ENCODE results near the gene PLTP.
"Not testable (repeated sequence)": the region's sequence is repeated elsewhere in the genome, so short reads cannot be mapped to it uniquely, and the experiment has no call there.

Gene PLTP

DNA sequence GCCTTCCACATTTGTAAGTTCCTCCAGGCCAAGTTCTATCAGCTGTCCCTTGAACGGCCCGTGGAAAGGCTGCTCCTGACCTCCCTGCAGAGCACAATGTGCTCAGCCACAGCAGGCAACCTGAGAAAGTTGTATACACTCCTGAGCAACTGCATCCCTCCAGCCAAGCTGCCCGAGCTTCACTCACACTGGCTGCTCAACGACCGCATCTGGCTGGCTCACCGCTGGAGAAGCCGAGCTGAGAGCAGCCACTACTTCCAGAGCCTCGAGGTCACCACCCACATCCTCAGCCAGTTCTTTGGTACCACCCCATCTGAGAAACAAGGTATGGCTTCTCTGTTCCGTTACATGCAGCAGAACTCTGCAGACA is 28.9 kb downstream of the PLTP start:
- H3K4me3 ChIP-seq (ENCODE audit: low read depth, low read length) = no peak overlapping the region
- in situ Hi-C loops (cut with HindIII; ENCODE audit: low sequenced_read_pairs) = no loop called here
- TF ChIP-seq, protein P1, sequence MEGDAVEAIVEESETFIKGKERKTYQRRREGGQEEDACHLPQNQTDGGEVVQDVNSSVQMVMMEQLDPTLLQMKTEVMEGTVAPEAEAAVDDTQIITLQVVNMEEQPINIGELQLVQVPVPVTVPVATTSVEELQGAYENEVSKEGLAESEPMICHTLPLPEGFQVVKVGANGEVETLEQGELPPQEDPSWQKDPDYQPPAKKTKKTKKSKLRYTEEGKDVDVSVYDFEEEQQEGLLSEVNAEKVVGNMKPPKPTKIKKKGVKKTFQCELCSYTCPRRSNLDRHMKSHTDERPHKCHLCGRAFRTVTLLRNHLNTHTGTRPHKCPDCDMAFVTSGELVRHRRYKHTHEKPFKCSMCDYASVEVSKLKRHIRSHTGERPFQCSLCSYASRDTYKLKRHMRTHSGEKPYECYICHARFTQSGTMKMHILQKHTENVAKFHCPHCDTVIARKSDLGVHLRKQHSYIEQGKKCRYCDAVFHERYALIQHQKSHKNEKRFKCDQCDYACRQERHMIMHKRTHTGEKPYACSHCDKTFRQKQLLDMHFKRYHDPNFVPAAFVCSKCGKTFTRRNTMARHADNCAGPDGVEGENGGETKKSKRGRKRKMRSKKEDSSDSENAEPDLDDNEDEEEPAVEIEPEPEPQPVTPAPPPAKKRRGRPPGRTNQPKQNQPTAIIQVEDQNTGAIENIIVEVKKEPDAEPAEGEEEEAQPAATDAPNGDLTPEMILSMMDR (IDR thresholded peaks at IDR 0.05; ENCODE audit: low read depth, low read length) = no peak
- no peak for DNase-seq (ENCODE audit: low read depth, low spot score)

DNA sequence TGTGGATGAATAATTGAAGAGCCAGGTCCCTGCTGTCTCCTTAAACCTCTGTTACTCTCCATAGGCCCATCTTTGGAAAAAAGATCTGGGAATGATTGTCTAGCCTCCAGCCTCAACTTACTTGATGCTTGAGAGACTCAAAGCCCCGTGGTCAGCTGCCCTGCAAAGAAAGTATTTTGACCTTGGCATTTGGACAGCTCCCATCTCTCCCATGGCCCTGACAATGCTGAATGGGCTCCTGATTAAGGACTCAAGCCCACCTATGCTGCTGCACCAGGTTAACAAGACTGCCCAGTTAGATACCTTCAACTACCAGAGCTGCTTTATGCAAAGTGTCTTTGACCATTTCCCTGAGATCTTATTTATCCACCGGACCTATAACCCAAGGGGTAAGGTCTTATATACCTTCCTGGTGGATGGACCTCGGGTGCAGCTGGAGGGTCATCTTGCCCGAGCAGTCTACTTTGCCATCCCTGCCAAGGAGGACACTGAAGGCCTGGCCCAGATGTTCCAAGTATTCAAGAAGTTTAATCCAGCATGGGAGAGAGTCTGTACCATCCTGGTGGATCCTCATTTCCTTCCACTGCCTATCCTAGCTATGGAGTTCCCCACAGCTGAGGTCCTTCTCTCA is 29.4 kb downstream of the PLTP start:
- in situ Hi-C loops (cut with HindIII; ENCODE audit: low sequenced_read_pairs) = no loop called here
- TF ChIP-seq, protein P1 (IDR thresholded peaks at IDR 0.05; ENCODE audit: low read depth, low read length) = no peak
- DNase-seq (ENCODE audit: low read depth, low spot score) = no peak
- H3K4me3 ChIP-seq (ENCODE audit: low read depth, low read length) = no peak overlapping the region

DNA sequence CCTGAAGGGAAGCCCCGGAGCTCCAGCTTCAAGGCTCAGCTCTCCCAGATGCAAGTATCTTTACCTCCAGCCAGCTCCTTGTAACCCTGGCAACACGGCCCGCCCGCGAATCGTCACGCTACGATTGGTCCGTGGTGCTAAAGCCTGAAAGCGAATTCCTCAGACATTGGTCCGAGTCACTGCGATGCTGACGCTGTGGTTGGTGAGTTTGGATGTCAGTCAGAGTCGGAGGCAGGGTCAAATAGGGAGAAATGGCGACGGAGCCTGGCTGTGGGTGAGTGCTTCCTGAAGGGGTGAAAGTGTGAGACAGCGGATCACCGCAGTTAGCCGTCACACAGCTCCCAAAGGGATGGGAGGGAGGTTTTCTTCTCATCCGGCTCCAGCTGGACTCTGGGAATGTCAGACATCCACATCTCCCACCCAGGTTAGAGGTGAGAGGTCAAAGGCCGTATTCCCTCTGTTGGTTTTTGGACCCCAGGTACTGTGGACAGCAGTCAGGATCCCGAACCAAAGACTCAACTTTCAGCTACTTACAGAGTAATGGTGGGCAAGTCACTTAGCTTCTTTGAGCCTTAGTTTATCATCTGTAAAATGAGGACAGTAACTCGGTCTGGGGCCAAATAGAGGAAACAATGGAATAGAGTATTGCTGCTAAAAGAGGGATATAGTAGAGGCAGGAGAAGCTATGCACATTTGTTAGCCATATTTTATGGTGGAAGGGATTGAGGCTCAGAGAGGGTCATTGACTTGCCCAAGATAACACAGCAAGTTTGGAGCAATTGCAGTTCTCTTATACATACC is 30.8 kb downstream of the PLTP start, which contains the start of gene ZSWIM1:
Gene ZSWIM1, plus strand, starts transcription at position 240 of the 801 bp plus-strand sequence. CDS start 1,366 bp downstream, outside the sequence.
- DNase-seq (ENCODE audit: low read depth, low spot score) = peak; percentile 99
- in situ Hi-C loops (cut with HindIII; ENCODE audit: low sequenced_read_pairs) = no loop called here
- peak within 1 kb of the TSS; percentile 77 for H3K4me3 ChIP-seq (ENCODE audit: low read depth, low read length)
- TF ChIP-seq, protein P1 (IDR thresholded peaks at IDR 0.05; ENCODE audit: low read depth, low read length) = no peak

- in situ Hi-C loops (cut with HindIII; ENCODE audit: low sequenced_read_pairs) = no loop called here
- H3K4me3 ChIP-seq (ENCODE audit: low read depth, low read length) = no peak overlapping the region
- no peak for DNase-seq (ENCODE audit: low read depth, low spot score)
- TF ChIP-seq, protein P1 (IDR thresholded peaks at IDR 0.05; ENCODE audit: low read depth, low read length) = no peak
Observed at GRCh38 chr20:45878076-45878761, 33.7 kb downstream of the PLTP start.

GRCh38 chr20:45874576-45874975 is 37.4 kb downstream of the PLTP start:
- TF ChIP-seq, protein P1 (IDR thresholded peaks at IDR 0.05; ENCODE audit: low read depth, low read length) = no peak
- no peak for DNase-seq (ENCODE audit: low read depth, low spot score)
- in situ Hi-C loops (cut with HindIII; ENCODE audit: low sequenced_read_pairs) = no loop called here
- H3K4me3 ChIP-seq (ENCODE audit: low read depth, low read length) = no peak overlapping the region

- H3K4me3 ChIP-seq (ENCODE audit: low read depth, low read length); in situ Hi-C loops (cut with HindIII; ENCODE audit: low sequenced_read_pairs): not testable (repeated sequence)
Observed at GRCh38 chr20:45874104-45874481, 37.9 kb downstream of the PLTP start.

More at GRCh38 chr20:45874104-45874481, 37.9 kb downstream of the PLTP start:
- DNase-seq (ENCODE audit: low read depth, low spot score) = not testable (repeated sequence)
